Stimulated activated CD4-positive, alpha-beta T cell treated with anti-CD3 and anti-CD28 coated beads, Interleukin-4, amount 100 ng/mL, for 4 hours (primary cell): ENCODE results near the gene ZDHHC17.

Experiments used
- DNase-seq, 2 experiments: peaks; one replicate each; pipeline ENCODE4 v3.0.0-alpha.2; 2020

Gene ZDHHC17

GRCh38 chr12:76879710-76880518, 116.0 kb downstream of the ZDHHC17 start:
- no peak for DNase-seq

- no peak for DNase-seq
These were observed 116.7 kb downstream of the ZDHHC17 start for GRCh38 chr12:76880519-76881023.

GRCh38 chr12:76881142-76881541, 117.2 kb downstream of the ZDHHC17 start:
- DNase-seq, result no peak

GRCh38 chr12:76882367-76882766, 118.5 kb downstream of the ZDHHC17 start:
- DNase-seq, result no peak

- no peak for DNase-seq
These were observed 119.2 kb downstream of the ZDHHC17 start for GRCh38 chr12:76883151-76883550.

GRCh38 chr12:76883811-76884210, 119.9 kb downstream of the ZDHHC17 start:
- DNase-seq, result no peak

GRCh38 chr12:76888775-76889174, 124.9 kb downstream of the ZDHHC17 start:
- DNase-seq, result no peak

GRCh38 chr12:76890151-76891143, 126.5 kb downstream of the ZDHHC17 start:
- DNase-seq, result peak; percentile 56 to 72

GRCh38 chr12:76891609-76892008, 127.7 kb downstream of the ZDHHC17 start:
- DNase-seq, result no peak

- no peak for DNase-seq
These were observed 131.9 kb downstream of the ZDHHC17 start for GRCh38 chr12:76895796-76896195.

GRCh38 chr12:76896274-76896673, 132.4 kb downstream of the ZDHHC17 start:
- no peak for DNase-seq

- no peak for DNase-seq
These were observed 134.5 kb downstream of the ZDHHC17 start for GRCh38 chr12:76898442-76898841.

GRCh38 chr12:76899522-76899921, 135.6 kb downstream of the ZDHHC17 start:
- no peak for DNase-seq

- no peak for DNase-seq
These were observed 137.9 kb downstream of the ZDHHC17 start for GRCh38 chr12:76901628-76902380.
